ENCODE results near the gene IFNL2.

Gene IFNL2

GRCh38 chr19:39318690-39319089 is 50.5 kb downstream of the IFNL2 start:
- no peak for DNase-seq

DNA sequence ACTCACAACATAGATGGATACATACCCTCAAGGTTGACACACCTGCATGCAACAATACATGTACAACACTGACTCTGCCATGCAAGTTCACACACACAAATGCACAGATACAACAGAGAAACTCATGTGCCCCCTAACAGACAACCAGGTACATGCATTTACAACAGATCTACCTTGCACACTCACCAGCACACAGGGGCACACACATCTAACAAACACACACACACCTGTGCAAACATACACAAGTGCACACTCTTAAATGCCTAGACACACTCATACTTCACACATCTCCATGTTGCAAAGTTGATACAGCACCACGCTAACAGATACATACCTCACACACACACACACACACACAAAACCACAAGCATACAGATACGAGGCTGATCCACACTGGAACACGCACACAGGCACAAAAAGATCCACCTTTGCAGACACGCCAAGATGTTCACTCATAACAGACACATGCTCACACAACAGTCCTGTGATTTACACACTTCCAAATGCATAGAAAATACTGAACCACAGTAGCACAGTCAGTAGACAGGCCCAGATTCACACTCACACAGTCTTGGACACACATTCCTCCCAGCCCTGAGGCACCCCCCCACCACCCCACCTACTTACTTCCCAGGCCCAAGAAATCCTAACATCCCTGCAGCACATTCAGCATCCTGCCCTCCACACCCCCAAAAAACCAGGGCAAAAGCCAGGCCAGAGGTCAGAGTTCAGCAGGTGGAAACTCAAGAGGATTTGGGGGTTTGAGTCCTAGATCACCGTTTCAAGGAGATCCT is 51.1 kb downstream of the IFNL2 start:
- DNase-seq, result no peak
